ENCODE measurements around the gene CEP44.

- TF ChIP-seq CTCF (IDR thresholded peaks at IDR 0.05) (no peak), POLR2A (IDR thresholded peaks at IDR 0.05) (no peak)
Observed at GRCh38 chr4:174244441-174244840, 39.3 kb upstream of the CEP44 start.

Measured in adrenal gland (tissue), 5 donors.